Mucosa of descending colon (tissue), 3 donors: ENCODE measurements around the gene SORD. TPM values are rescaled to one million over a fixed set of nuclear protein-coding genes. Genes with fewer than 3 reads are reported as not detected.

Experiments
- ATAC-seq: fragments of 200-7000 bp; cut with Tn5 transposase; one replicate; pipeline ENCODE4 v1.9.1; 2020; ENCODE audit warnings: mild to moderate bottlenecking, moderate library complexity
- DNase-seq, 3 donors: peaks; one replicate each; pipeline ENCODE4 v3.0.0-alpha.2; 2020
- H3K36me3 ChIP-seq: fragments of 200-600 bp; one replicate; pipeline ENCODE4 v1.8.0; 2021; ENCODE audit warnings: low read depth, mild to moderate bottlenecking
- H3K4me1 ChIP-seq: fragments of 200-600 bp; one replicate; pipeline ENCODE4 v1.8.0; 2021; ENCODE audit warnings: low read depth, mild to moderate bottlenecking
- H3K4me3 ChIP-seq: fragments of 200-600 bp; one replicate; pipeline ENCODE4 v1.8.0; 2021; ENCODE audit warnings: mild to moderate bottlenecking
- H3K9me3 ChIP-seq: fragments of 200-600 bp; one replicate; pipeline ENCODE4 v1.8.0; 2021; ENCODE audit warnings: mild to moderate bottlenecking
- CTCF ChIP-seq: fragments of 200-600 bp; IDR thresholded peaks from one replicate; pipeline ENCODE4 v1.8.0; 2022; ENCODE audit warnings: antibody characterized with exemption, mild to moderate bottlenecking
- intact Hi-C, 2 donors: fragments of 100-400 bp; cut with DNase I in 1 of 2; cut with micrococcal nuclease in 1 of 2; formaldehyde crosslinking; loops; one replicate each; pipeline versions ENCODE4 v1.11.0 to v1.11.1; 2022; cut with DNase I, micrococcal nuclease
- total RNA-seq, 3 donors: library from RNA; stranded (reverse); fragmentation: NEBNext Ultra II Directional in 2 of 3; extraction: Animal tissue kit (Norgen Biotek cat#: 25700) in 2 of 3; gene quantifications; one replicate each; pipeline versions ENCODE4 v1.2.1 to v1.2.4, GENCODE V29; 2021 to 2023
- donor health status: DM: no; HTN: no; CAD: no; lungs with moderate emphysema.
- donor health status: DM: no; HTN: no; CAD: no.
- donor health status: DM: no; HTN: yes; CAD: no.

Gene SORD
- total RNA-seq, 3 donors from 2014 or later = 11.7 to 31.1 (median 15.8) TPM

GRCh38 chr15:45116482-45117307 lies 93.7 kb downstream of the SORD start:
- DNase-seq (no peak), ATAC-seq (no peak)
- peaks cover 6% of the 10 kb centered on the region for H3K4me1 ChIP-seq
- intact Hi-C loops = no loop called here
- H3K36me3 ChIP-seq = no peaks in the 10 kb centered on the region
- no peak for TF ChIP-seq CTCF
- no peak overlapping the region for H3K4me3 ChIP-seq
- no peaks in the 10 kb centered on the region for H3K9me3 ChIP-seq

- TF ChIP-seq CTCF = no peak
- Histone ChIP-seq H3K4me3 (no peak overlapping the region), H3K4me1 (peaks cover 6% of the 10 kb centered on the region), H3K36me3 (no peaks in the 10 kb centered on the region), H3K9me3 (no peaks in the 10 kb centered on the region)
- no peak for DNase-seq
- ATAC-seq = no peak
- intact Hi-C loops = no loop called here
Observed at GRCh38 chr15:45117308-45118130, 94.5 kb downstream of the SORD start.

GRCh38 chr15:45118131-45118588 lies 95.2 kb downstream of the SORD start:
- no peak overlapping the region for H3K4me3 ChIP-seq
- intact Hi-C loops = no loop called here
- TF ChIP-seq CTCF = peak; percentile 98
- ATAC-seq (peak; percentile 92), DNase-seq (peak; percentile 79 to 95 (median 89))
- no peaks in the 10 kb centered on the region for H3K36me3 ChIP-seq
- no peaks in the 10 kb centered on the region for H3K9me3 ChIP-seq
- H3K4me1 ChIP-seq = peaks cover 3% of the 10 kb centered on the region

- Histone ChIP-seq H3K9me3 (no peaks in the 10 kb centered on the region), H3K4me1 (peaks cover 3% of the 10 kb centered on the region), H3K4me3 (no peak overlapping the region), H3K36me3 (no peaks in the 10 kb centered on the region)
- ATAC-seq (no peak), DNase-seq (no peak)
- intact Hi-C loops = no loop called here
- no peak for TF ChIP-seq CTCF
Observed at GRCh38 chr15:45118996-45119395, 96.0 kb downstream of the SORD start.

- no peak for TF ChIP-seq CTCF
- Histone ChIP-seq H3K36me3 (no peaks in the 10 kb centered on the region), H3K4me1 (no peaks in the 10 kb centered on the region), H3K4me3 (no peak overlapping the region), H3K9me3 (no peaks in the 10 kb centered on the region)
- no peak for ATAC-seq
- intact Hi-C loops = no loop called here
- DNase-seq = no peak
Observed at GRCh38 chr15:45120081-45120972, 97.3 kb downstream of the SORD start.
